IMR-90 (cell line): ENCODE results near the gene TMEM40. TPM values are rescaled to one million over a fixed set of nuclear protein-coding genes. Genes with fewer than 3 reads are reported as not detected.

ENCODE experiments used
- ATAC-seq: fragments of 200-7000 bp; cut with Tn5 transposase; 2 replicates; pipeline ENCODE4 v1.9.1; 2020; ENCODE audit warnings: low read depth, mild to moderate bottlenecking, moderate library complexity
- Bru-seq: library from RNA; stranded (reverse); fragments of 400-500 nt; gene quantifications from one replicate; lab custom pipeline; 2021; lab: Mats Ljungman, UMichigan
- BruChase-seq, 2 experiments: library from RNA; stranded (reverse); fragments of 400-500 nt; gene quantifications; one replicate each; lab custom pipeline; 2021; lab: Mats Ljungman, UMichigan
- BruUV-seq: library from RNA; stranded (reverse); fragments of 400-500 nt; replicated peaks from 2 replicates; lab custom pipeline; 2021; lab: Mats Ljungman, UMichigan
- CTCF ChIA-PET: fragments of 300-600 bp; formaldehyde crosslinking; extraction: SDS; loops from one replicate; lab custom pipeline; 2021; ENCODE audit warnings: antibody characterized with exemption; lab: Yijun Ruan, JAX
- POLR2A ChIA-PET: fragments of 300-600 bp; sonication (Branson Sonifier 250); formaldehyde crosslinking; loops from one replicate; lab custom pipeline; 2022; ENCODE audit warnings: antibody characterized with exemption; ENCODE audit not compliant: unreplicated experiment; lab: Charles Lee
- DNase-seq: peaks from one replicate; pipeline ENCODE4 v3.0.0; 2013
- H2AFZ ChIP-seq: replicated peaks from 2 replicates; pipeline ENCODE3; 2013; ENCODE audit warnings: low read length, mild to moderate bottlenecking; ENCODE audit not compliant: poor library complexity
- H2AK5ac ChIP-seq: 2 replicates; pipeline ENCODE4 v1.6.1; 2013; ENCODE audit warnings: low read depth, low read length, inconsistent platforms
- H2AK9ac ChIP-seq: replicated peaks from 2 replicates; pipeline ENCODE3; 2013; ENCODE audit warnings: mild to moderate bottlenecking, low read depth, low read length, moderate library complexity; ENCODE audit not compliant: poor library complexity
- H2BK120ac ChIP-seq: 2 replicates; pipeline ENCODE4 v1.6.1; 2013; ENCODE audit warnings: low read depth, low read length, inconsistent platforms
- H2BK15ac ChIP-seq: 3 replicates; pipeline ENCODE4 v1.6.1; 2013; ENCODE audit warnings: low read depth, low read length, inconsistent platforms
- H2BK20ac ChIP-seq: 2 replicates; pipeline ENCODE4 v1.6.1; 2013; ENCODE audit warnings: low read depth, mild to moderate bottlenecking, inconsistent platforms, low read length, moderate library complexity
- H2BK5ac ChIP-seq: 2 replicates; pipeline ENCODE4 v1.6.1; 2013; ENCODE audit warnings: mild to moderate bottlenecking, low read depth, low read length, inconsistent platforms; ENCODE audit not compliant: poor library complexity, severe bottlenecking
- H3K14ac ChIP-seq: replicated peaks from 2 replicates; pipeline ENCODE4 v1.6.1; 2013; ENCODE audit warnings: low read depth, low read length, inconsistent platforms
- H3K18ac ChIP-seq: 2 replicates; pipeline ENCODE4 v1.6.1; 2013; ENCODE audit warnings: low read depth, low read length, control low read depth
- H3K23ac ChIP-seq: 2 replicates; pipeline ENCODE4 v1.6.1; 2013; ENCODE audit warnings: low read depth, low read length, inconsistent platforms
- H3K27ac ChIP-seq: 2 replicates; pipeline ENCODE4 v1.5.1; 2013; ENCODE audit warnings: mild to moderate bottlenecking, control low read depth, low read length; ENCODE audit not compliant: insufficient read depth
- H3K27me3 ChIP-seq: 2 replicates; pipeline ENCODE4 v1.6.1; 2013; ENCODE audit warnings: low read length; ENCODE audit not compliant: control insufficient read depth, insufficient read depth
- H3K36me3 ChIP-seq: 2 replicates; pipeline ENCODE4 v1.6.1; 2013; ENCODE audit warnings: low read length, mixed read lengths; ENCODE audit not compliant: control insufficient read depth, insufficient read depth
- H3K4ac ChIP-seq: 2 replicates; pipeline ENCODE4 v1.6.1; 2013; ENCODE audit warnings: low read depth, low read length, inconsistent platforms
- H3K4me1 ChIP-seq: 2 replicates; pipeline ENCODE4 v1.6.1; 2013; ENCODE audit warnings: low read length, mixed read lengths; ENCODE audit not compliant: control insufficient read depth, insufficient read depth
- H3K4me2 ChIP-seq: 2 replicates; pipeline ENCODE4 v1.6.1; 2013; ENCODE audit warnings: low read depth, mild to moderate bottlenecking, control low read depth, low read length, moderate library complexity
- H3K4me3 ChIP-seq: 2 replicates; pipeline ENCODE4 v1.5.1; 2013; ENCODE audit warnings: low read depth, mild to moderate bottlenecking, control low read depth, low read length, moderate library complexity; ENCODE audit not compliant: insufficient read depth
- H3K56ac ChIP-seq: 2 replicates; pipeline ENCODE4 v1.6.1; 2013; ENCODE audit warnings: low read length, inconsistent platforms; ENCODE audit not compliant: insufficient read depth; ENCODE audit errors: extremely low read depth
- H3K79me1 ChIP-seq, 2 experiments: 2 replicates each; pipeline ENCODE4 v1.6.1; 2013; ENCODE audit warnings: low read length in 2 of 2, inconsistent platforms in 1 of 2, low read depth in 1 of 2
- H3K9ac ChIP-seq: 2 replicates; pipeline ENCODE4 v1.6.1; 2013; ENCODE audit warnings: low read depth, low read length, control low read depth
- H3K9me1 ChIP-seq: 2 replicates; pipeline ENCODE4 v1.6.1; 2013; ENCODE audit warnings: low read length, inconsistent platforms; ENCODE audit not compliant: insufficient read depth
- H3K9me3 ChIP-seq: 2 replicates; pipeline ENCODE4 v1.6.1; 2013; ENCODE audit warnings: low read length; ENCODE audit not compliant: control insufficient read depth, insufficient read depth
- H4K20me1 ChIP-seq: 2 replicates; pipeline ENCODE4 v1.6.1; 2013; ENCODE audit warnings: low read length, inconsistent platforms; ENCODE audit not compliant: insufficient read depth
- H4K5ac ChIP-seq: 2 replicates; pipeline ENCODE4 v1.6.1; 2013; ENCODE audit warnings: mild to moderate bottlenecking, low read depth, low read length, control low read depth
- H4K8ac ChIP-seq, 2 experiments: 2 replicates each; pipeline ENCODE4 v1.6.1; 2013; ENCODE audit warnings: low read depth in 2 of 2, low read length in 2 of 2, control low read depth in 1 of 2, inconsistent platforms in 1 of 2
- H4K91ac ChIP-seq: 2 replicates; pipeline ENCODE4 v1.6.1; 2013; ENCODE audit warnings: low read depth, low read length, inconsistent platforms; ENCODE audit not compliant: insufficient read depth
- CHD1 ChIP-seq: IDR thresholded peaks from 2 replicates; pipeline ENCODE4 v1.6.1; 2012; ENCODE audit warnings: low read depth, low read length, improper control_type of control experiment
- MAZ ChIP-seq: IDR thresholded peaks from 2 replicates; pipeline ENCODE4 v1.6.1; 2012; ENCODE audit warnings: low read depth, mild to moderate bottlenecking, low read length, improper control_type of control experiment, moderate library complexity, borderline replicate concordance
- RFX5 ChIP-seq: IDR thresholded peaks from 2 replicates; pipeline ENCODE4 v1.8.0; 2012; ENCODE audit warnings: low read depth, mild to moderate bottlenecking, low read length, moderate library complexity
- WGBS, 2 experiments: methylation state at CpG; one replicate each; pipeline versions ENCODE4 v1.1.5 to v1.1.7; 2013; ENCODE audit warnings: missing lambda C conversion rate in 2 of 2; ENCODE audit not compliant: insufficient read length in 1 of 2; ENCODE audit errors: extremely low coverage in 2 of 2; 5-methylcytosine and 5-hydroxymethylcytosine counted together
- dilution Hi-C: fragments of 300-500 bp; cut with HindIII; formaldehyde crosslinking; loops from one replicate; pipeline ENCODE4 v1.14.3; 2018; ENCODE audit warnings: low sequenced_read_pairs; ENCODE audit not compliant: unreplicated experiment
- in situ Hi-C: fragments of 300-500 bp; cut with MboI; formaldehyde crosslinking; loops from 3 replicates; pipeline ENCODE4 v1.14.3; 2019; ENCODE audit warnings: low sequenced_read_pairs, inconsistent platforms, mixed read lengths
- intact Hi-C: fragments of 100-400 bp; cut with micrococcal nuclease; formaldehyde crosslinking; loops from 2 replicates; pipeline ENCODE4 v1.10.0; 2022
- long read RNA-seq: library from polyadenylated mRNA; unstranded; transcript quantifications from one replicate; pipeline ENCODE4 v2.0.0, GENCODE V29; 2021; ENCODE audit not compliant: unreplicated experiment
- polyA plus RNA-seq, 3 experiments: library from polyadenylated mRNA; depleted of rRNA; stranded (reverse); fragments of >200 nt; gene quantifications; 2 replicates each; pipeline ENCODE4 v1.2.3, GENCODE V29; 2012; ENCODE audit warnings: low replicate concordance in 1 of 3
- total RNA-seq: library from RNA; depleted of rRNA; stranded (reverse); fragments of >200 nt; gene quantifications from 2 replicates; pipeline ENCODE4 v1.2.3, GENCODE V29; 2012; rRNA removed

TMEM40 gene, protein sequence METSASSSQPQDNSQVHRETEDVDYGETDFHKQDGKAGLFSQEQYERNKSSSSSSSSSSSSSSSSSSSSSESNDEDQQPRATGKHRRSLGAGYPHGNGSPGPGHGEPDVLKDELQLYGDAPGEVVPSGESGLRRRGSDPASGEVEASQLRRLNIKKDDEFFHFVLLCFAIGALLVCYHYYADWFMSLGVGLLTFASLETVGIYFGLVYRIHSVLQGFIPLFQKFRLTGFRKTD
- total RNA-seq, result not detected in 2 replicates
- polyA plus RNA-seq (2012; rRNA removed), result 0.27 and 0.29 TPM in 2 replicates
- 0.14 and 0.24 TPM in 2 replicates for polyA plus RNA-seq (2012; cell fraction: cytosol; rRNA removed)
- 0.13 and 0.24 TPM in 2 replicates for polyA plus RNA-seq (2012; cell fraction: nucleus; rRNA removed; ENCODE audit: low replicate concordance)
- percentile 11 among the genes with signal in this experiment for Bru-seq, nascent RNA
- BruChase-seq, experiment 1, labeled RNA remaining after a 6-hour chase, result percentile 13 among the genes with signal in this experiment
- percentile 11 among the genes with signal in this experiment for BruChase-seq, experiment 2, labeled RNA remaining after a 2-hour chase
- long read RNA-seq, result 0 reads

DNA sequence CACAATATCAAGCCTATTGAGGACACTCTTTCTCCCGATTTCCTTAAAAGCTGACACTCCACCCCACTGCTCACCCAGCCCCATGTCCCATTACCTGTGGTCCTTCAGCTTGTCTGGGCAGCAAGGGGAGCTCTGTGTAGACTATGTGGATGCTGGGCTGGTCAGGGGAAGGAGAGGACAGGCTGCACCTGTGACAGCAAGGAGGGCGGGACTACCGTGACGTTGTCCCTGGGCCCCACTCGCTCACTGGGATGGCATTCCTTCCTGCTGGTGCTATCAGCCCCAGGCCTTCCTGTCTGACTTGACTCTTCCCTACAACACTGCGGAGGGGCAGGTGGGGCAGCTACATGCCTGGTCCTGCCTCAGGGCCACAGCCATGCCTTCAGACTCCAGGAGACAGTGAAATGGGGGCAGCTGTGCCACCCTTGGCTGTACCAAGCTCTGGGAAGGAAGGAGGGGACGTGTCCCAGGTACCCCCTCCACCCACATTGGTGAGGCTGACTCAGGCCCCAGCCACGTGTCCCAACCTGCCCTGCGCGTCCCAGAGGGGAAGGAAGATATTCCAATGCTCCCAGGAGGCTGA, at the start of gene TMEM40:
Gene TMEM40 (minus strand): TSS at position 163 of the 583 bp plus-strand sequence. CDS start 9,427 bp downstream, outside the sequence.
- H4K8ac ChIP-seq, result peak within 1 kb of the TSS; percentile 65 to 83
- no peaks in the 10 kb centered on the region for H3K79me1 ChIP-seq
- H3K9ac ChIP-seq, result peak within 1 kb of the TSS; percentile 44
- H2AFZ ChIP-seq, result peak within 1 kb of the TSS; percentile 88
- peak within 1 kb of the TSS; percentile 85 for H3K4ac ChIP-seq
- TF ChIP-seq RFX5 (no peak), CHD1 (no peak), MAZ (no peak)
- no peak within 1 kb of the TSS for H3K4me3 ChIP-seq
- H3K36me3 ChIP-seq, result no peaks in the 10 kb centered on the region
- dilution Hi-C loops, result no loop called here
- H4K5ac ChIP-seq, result peak within 1 kb of the TSS; percentile 96
- peak within 1 kb of the TSS; percentile 48 for H2AK5ac ChIP-seq
- peak within 1 kb of the TSS; percentile 82 for H3K4me2 ChIP-seq
- peak within 1 kb of the TSS; percentile 92 for H4K91ac ChIP-seq
- peak within 1 kb of the TSS; percentile 92 for H2BK5ac ChIP-seq
- 60% methylated on average over 1 of the region's 10 CpGs; no CpG with 5 or more reads in 1 of the 2 experiments for WGBS, 2 experiments
- peak within 1 kb of the TSS; percentile 87; the same call in 2 of the 3 replicates for H2BK15ac ChIP-seq
- H3K18ac ChIP-seq, result peak within 1 kb of the TSS; percentile 95
- DNase-seq, result no peak
- H3K14ac ChIP-seq, result peak within 1 kb of the TSS; percentile 69
- no peaks in the 10 kb centered on the region for H4K20me1 ChIP-seq
- intact Hi-C loops, result no loop called here
- ATAC-seq, result no peak
- no peaks in the 10 kb centered on the region for H3K27me3 ChIP-seq
- peak within 1 kb of the TSS; percentile 13; the same call in 1 of the 2 replicates for H3K56ac ChIP-seq
- in situ Hi-C loops, result no loop called here
- peaks cover 18% of the 10 kb centered on the region for H3K4me1 ChIP-seq
- H2BK20ac ChIP-seq, result peak within 1 kb of the TSS; percentile 92
- ChIA-PET POLR2A (no interaction called here), CTCF (interaction anchor here (1.0 to 2.4 kb wide), 2 partner anchors 27 to 51 kb away, joined by 3 to 7 read pairs; no protein-coding TSS in a partner anchor)
- peak within 1 kb of the TSS; percentile 67 for H2AK9ac ChIP-seq
- peak within 1 kb of the TSS; percentile 92 for H2BK120ac ChIP-seq
- BruUV-seq, result no TSS peak
- peaks cover 12% of the 10 kb centered on the region for H3K9me1 ChIP-seq
- peak within 1 kb of the TSS; percentile 68; the same call in 1 of the 2 replicates for H3K27ac ChIP-seq
- H3K23ac ChIP-seq, result peak within 1 kb of the TSS; percentile 57
- no peaks in the 10 kb centered on the region for H3K9me3 ChIP-seq
